B cell (primary cell): ENCODE measurements around the gene HOMER2.

Source experiments
- CTCF ChIP-seq: fragments of 200-600 bp; IDR thresholded peaks from one replicate; pipeline ENCODE4 v1.8.0; 2022; ENCODE audit warnings: antibody characterized with exemption, mild to moderate bottlenecking
- EZH2 ChIP-seq: IDR thresholded peaks from 2 replicates; pipeline ENCODE4 v1.6.1; 2012; ENCODE audit warnings: borderline replicate concordance, low read depth, mild to moderate bottlenecking, moderate library complexity, low read length; ENCODE audit not compliant: insufficient read depth, poor library complexity, severe bottlenecking

DNA sequence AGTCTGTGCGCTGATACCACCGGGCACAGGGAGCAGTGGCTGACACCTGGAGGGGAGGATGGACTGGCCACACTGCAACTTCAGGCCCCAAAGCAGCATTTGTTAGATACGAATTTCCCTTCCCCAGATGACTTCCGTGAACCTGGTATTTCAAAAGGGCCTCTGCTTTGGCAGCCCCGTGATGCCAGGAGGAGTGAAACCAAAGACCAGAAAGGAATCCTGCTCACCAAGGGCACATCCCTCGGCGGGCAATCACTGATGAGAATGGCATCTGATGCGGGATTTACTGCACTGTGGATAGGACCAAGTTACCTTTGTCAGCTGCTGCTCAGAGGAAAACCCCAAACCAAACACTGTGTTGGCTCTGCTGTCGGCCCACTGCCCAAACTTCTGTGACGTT lies 77.6 kb downstream of the HOMER2 start:
- TF ChIP-seq CTCF (no peak), EZH2 (no peak)
